IPS-15b (cell line): ENCODE results near the gene EML4.

Experiments used
- H3K27me3 ChIP-seq: one replicate; pipeline ENCODE4 v1.6.1; 2013; ENCODE audit warnings: low read length; ENCODE audit not compliant: control insufficient read depth, insufficient read depth
- H3K36me3 ChIP-seq: one replicate; pipeline ENCODE4 v1.6.1; 2013; ENCODE audit warnings: low read length; ENCODE audit not compliant: control insufficient read depth, insufficient read depth
- H3K4me1 ChIP-seq: one replicate; pipeline ENCODE4 v1.6.1; 2013; ENCODE audit warnings: mild to moderate bottlenecking, low read length; ENCODE audit not compliant: control insufficient read depth, insufficient read depth
- H3K4me3 ChIP-seq: one replicate; pipeline ENCODE4 v1.5.1; 2013; ENCODE audit warnings: low read depth, low read length
- H3K9ac ChIP-seq: one replicate; pipeline ENCODE4 v1.6.1; 2013; ENCODE audit warnings: low read depth, mild to moderate bottlenecking, low read length
- H3K9me3 ChIP-seq: one replicate; pipeline ENCODE4 v1.6.1; 2013; ENCODE audit warnings: mild to moderate bottlenecking, low read length; ENCODE audit not compliant: control insufficient read depth, insufficient read depth

EML4 gene

DNA sequence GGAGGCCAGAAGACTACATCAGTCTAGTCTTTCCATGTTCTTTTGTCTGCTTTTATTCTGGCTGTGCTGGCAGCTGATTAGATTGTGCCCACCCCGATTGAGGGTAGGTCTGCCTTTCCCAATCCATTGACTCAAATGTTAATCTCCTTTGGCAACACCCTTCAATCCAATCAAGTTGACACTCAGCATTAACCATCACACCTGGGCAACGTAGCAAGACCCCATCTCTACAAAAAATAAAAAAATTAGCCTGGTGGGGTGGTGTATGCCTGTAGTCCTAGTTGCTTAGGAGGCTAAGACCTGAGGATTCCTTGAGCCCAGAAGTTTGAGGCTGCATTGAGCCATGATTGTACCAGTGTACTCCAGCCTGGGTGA lies 33.5 kb downstream of the EML4 start:
- H3K9me3 ChIP-seq = no peaks in the 10 kb centered on the region
- H3K36me3 ChIP-seq = no peaks in the 10 kb centered on the region
- H3K27me3 ChIP-seq = no peaks in the 10 kb centered on the region
- H3K4me3 ChIP-seq = no peak overlapping the region
- no peaks in the 10 kb centered on the region for H3K4me1 ChIP-seq
- no peak overlapping the region for H3K9ac ChIP-seq

DNA sequence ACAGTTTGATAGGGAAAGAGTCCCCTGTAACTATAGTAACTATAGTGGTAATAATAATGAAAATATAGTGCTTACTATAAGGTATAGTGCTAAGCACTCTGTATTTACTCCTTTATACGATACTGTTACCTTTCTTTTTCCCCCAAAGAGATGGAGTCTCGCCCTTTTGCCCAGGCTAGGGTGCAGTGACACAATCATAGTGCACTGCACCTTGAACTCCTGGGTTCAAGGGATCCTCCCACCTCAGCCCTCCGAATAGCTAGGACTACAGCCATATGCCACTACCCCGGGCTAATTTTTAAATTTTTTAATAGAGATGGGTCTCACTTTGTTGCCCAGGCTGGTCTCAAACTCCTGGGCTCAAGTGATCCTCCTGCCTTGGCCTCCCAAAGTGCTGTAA lies 34.6 kb downstream of the EML4 start:
- no peaks in the 10 kb centered on the region for H3K36me3 ChIP-seq
- H3K4me3 ChIP-seq = no peak overlapping the region
- H3K4me1 ChIP-seq = no peaks in the 10 kb centered on the region
- H3K9me3 ChIP-seq = no peaks in the 10 kb centered on the region
- H3K27me3 ChIP-seq = no peaks in the 10 kb centered on the region
- no peak overlapping the region for H3K9ac ChIP-seq

DNA sequence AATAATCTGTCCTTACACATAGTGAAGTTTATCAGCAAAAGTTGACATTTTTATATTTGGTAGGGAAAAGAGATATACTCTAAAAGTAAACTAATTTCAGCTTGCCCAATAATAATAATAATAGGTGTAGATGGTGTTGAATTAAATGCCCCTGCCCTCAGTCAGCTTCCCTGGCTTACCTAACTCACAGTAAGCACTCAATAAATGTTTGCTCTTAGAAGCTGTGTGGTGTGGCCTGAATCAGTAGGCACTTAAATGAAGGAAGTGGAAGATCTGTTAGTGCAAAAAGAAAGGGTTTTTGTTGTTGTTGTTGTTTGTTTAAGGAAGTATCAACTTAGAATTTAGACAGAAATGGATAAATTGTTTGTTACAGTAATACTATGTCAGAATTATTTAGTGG lies 36.2 kb downstream of the EML4 start:
- no peak overlapping the region for H3K9ac ChIP-seq
- no peaks in the 10 kb centered on the region for H3K36me3 ChIP-seq
- H3K4me1 ChIP-seq = no peaks in the 10 kb centered on the region
- no peak overlapping the region for H3K4me3 ChIP-seq
- no peaks in the 10 kb centered on the region for H3K9me3 ChIP-seq
- H3K27me3 ChIP-seq = no peaks in the 10 kb centered on the region

DNA sequence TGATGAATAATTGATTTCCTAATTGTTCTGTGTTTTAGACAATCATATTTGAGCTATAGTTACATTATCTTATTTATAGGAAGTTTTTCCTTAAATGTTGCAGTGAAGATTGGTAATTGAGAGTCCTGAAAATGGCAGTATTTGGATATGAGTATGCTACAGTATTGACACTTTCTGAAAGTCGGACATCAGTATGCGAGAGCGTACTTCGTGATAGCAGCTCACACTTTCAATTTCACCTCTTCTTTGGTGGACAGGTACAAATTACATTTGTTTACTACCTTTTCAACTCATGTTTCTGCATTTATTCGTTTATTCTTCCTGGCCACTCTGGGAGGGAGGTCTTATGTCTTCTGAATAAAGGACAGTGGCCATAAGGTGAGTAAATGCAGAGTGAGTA lies 38.7 kb downstream of the EML4 start:
- H3K27me3 ChIP-seq = no peaks in the 10 kb centered on the region
- H3K4me3 ChIP-seq = no peak overlapping the region
- H3K9me3 ChIP-seq = no peaks in the 10 kb centered on the region
- no peaks in the 10 kb centered on the region for H3K36me3 ChIP-seq
- peaks cover 5% of the 10 kb centered on the region for H3K4me1 ChIP-seq
- H3K9ac ChIP-seq = no peak overlapping the region

GRCh38 chr2:42210203-42210602 lies 41.0 kb downstream of the EML4 start:
- Histone ChIP-seq H3K4me3 (no peak overlapping the region), H3K27me3 (no peaks in the 10 kb centered on the region), H3K4me1 (peaks cover 5% of the 10 kb centered on the region), H3K9ac (no peak overlapping the region), H3K9me3 (no peaks in the 10 kb centered on the region), H3K36me3 (no peaks in the 10 kb centered on the region)

GRCh38 chr2:42211291-42211690 lies 42.1 kb downstream of the EML4 start:
- Histone ChIP-seq H3K9ac (no peak overlapping the region), H3K4me1 (peaks cover 5% of the 10 kb centered on the region), H3K4me3 (no peak overlapping the region), H3K36me3 (no peaks in the 10 kb centered on the region), H3K9me3 (no peaks in the 10 kb centered on the region), H3K27me3 (no peaks in the 10 kb centered on the region)

GRCh38 chr2:42214669-42215068 lies 45.5 kb downstream of the EML4 start:
- H3K4me1 ChIP-seq = peaks cover 5% of the 10 kb centered on the region
- H3K27me3 ChIP-seq = no peaks in the 10 kb centered on the region
- H3K36me3 ChIP-seq = no peaks in the 10 kb centered on the region
- H3K9me3 ChIP-seq = no peaks in the 10 kb centered on the region
- no peak overlapping the region for H3K4me3 ChIP-seq
- no peak overlapping the region for H3K9ac ChIP-seq

DNA sequence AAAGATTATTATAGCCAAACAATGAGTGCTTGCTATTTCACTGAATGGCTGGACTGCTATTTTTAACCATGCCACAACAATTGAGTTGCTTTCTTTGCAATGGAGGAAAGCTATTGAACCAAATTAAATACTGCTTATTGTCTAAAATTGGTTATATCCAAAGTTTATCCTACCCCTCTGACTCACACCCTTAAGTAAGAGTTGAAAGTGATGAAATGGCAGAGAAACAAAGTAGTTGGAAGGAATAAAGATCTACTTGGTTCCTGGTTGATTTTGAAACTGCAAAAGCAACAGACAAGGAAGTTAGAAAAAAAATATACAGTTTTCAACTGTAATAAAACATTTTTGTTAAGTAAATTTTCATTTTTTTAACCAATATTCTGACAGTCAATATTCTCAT lies 47.5 kb downstream of the EML4 start:
- H3K36me3 ChIP-seq = no peaks in the 10 kb centered on the region
- no peak overlapping the region for H3K4me3 ChIP-seq
- H3K4me1 ChIP-seq = no peaks in the 10 kb centered on the region
- H3K27me3 ChIP-seq = no peaks in the 10 kb centered on the region
- no peak overlapping the region for H3K9ac ChIP-seq
- no peaks in the 10 kb centered on the region for H3K9me3 ChIP-seq

DNA sequence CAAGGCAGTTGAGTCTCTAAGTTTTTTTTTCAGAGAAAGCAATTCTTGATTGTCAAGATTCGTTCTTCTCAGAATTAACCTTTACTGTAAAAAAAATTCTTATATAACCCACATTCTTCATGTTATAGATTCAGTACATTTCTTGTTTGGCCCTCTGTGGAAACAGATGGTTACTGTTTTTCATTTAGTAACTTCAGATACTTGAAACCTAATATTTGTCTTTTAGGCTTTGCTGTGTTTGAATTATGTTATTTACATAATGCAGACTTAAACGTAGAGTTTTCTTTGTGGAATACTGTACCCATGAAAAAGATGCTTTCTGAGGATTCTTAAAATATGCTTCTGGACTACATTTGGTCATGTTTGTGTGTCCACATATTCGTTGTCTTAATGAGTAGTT lies 48.2 kb downstream of the EML4 start:
- Histone ChIP-seq H3K9ac (no peak overlapping the region), H3K9me3 (no peaks in the 10 kb centered on the region), H3K36me3 (no peaks in the 10 kb centered on the region), H3K4me1 (no peaks in the 10 kb centered on the region), H3K4me3 (no peak overlapping the region), H3K27me3 (no peaks in the 10 kb centered on the region)

DNA sequence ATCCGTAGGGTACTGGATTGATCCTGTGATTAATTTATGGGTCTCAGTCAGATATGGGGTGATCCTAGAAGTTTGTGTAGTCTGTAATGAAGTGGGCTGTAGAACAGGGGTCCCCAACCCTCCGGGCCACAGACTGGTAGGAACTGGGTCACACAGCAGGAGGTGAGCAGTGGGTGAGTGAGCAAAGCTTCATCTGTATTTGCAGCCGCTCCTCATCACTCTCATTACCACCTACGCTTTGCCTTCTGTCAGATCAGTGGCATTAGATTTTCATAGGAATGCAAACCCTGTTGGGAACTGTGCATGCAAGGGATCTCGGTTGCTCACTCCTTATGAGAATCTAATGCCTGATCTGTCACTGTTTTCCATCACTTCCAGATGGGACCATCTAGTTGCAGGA lies 48.8 kb downstream of the EML4 start:
- no peaks in the 10 kb centered on the region for H3K36me3 ChIP-seq
- H3K9ac ChIP-seq = no peak overlapping the region
- no peaks in the 10 kb centered on the region for H3K9me3 ChIP-seq
- H3K4me1 ChIP-seq = no peaks in the 10 kb centered on the region
- H3K4me3 ChIP-seq = no peak overlapping the region
- no peaks in the 10 kb centered on the region for H3K27me3 ChIP-seq

DNA sequence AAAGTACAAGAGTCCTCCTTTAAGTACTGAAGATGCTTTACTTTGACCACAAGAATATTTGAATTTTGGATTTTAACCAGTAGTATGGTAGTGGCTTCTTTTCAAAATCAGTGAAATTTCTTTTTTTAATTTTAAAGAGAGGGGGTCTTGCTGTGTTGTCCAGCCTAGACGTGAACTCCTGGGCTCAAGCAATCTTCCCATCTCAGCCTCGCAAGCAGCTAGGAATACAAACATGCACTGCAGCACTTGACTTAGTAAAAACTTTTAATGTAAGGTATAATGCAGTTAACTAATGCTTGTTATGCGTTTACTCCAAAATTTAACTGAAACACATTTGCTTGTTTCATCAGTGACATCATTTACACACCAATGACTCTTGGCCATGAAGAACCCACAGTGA lies 49.6 kb downstream of the EML4 start:
- H3K4me3 ChIP-seq = no peak overlapping the region
- no peak overlapping the region for H3K9ac ChIP-seq
- no peaks in the 10 kb centered on the region for H3K4me1 ChIP-seq
- no peaks in the 10 kb centered on the region for H3K9me3 ChIP-seq
- no peaks in the 10 kb centered on the region for H3K27me3 ChIP-seq
- H3K36me3 ChIP-seq = no peaks in the 10 kb centered on the region

- Histone ChIP-seq H3K27me3 (no peaks in the 10 kb centered on the region), H3K4me1 (no peaks in the 10 kb centered on the region), H3K4me3 (no peak overlapping the region), H3K36me3 (no peaks in the 10 kb centered on the region), H3K9ac (no peak overlapping the region), H3K9me3 (no peaks in the 10 kb centered on the region)
These were observed 50.0 kb downstream of the EML4 start for GRCh38 chr2:42219160-42219559.

- Histone ChIP-seq H3K9ac (no peak overlapping the region), H3K4me1 (no peaks in the 10 kb centered on the region), H3K36me3 (no peaks in the 10 kb centered on the region), H3K27me3 (no peaks in the 10 kb centered on the region), H3K9me3 (no peaks in the 10 kb centered on the region), H3K4me3 (no peak overlapping the region)
These were observed 51.4 kb downstream of the EML4 start for GRCh38 chr2:42220566-42220965.
